A673 (cell line): ENCODE data around the gene ARPP19. TPM values are rescaled to one million over a fixed set of nuclear protein-coding genes. Genes with fewer than 3 reads are reported as not detected.

Source experiments
- BruUV-seq: library from RNA; stranded (reverse); fragments of 400-500 nt; replicated peaks from 2 replicates; lab custom pipeline; 2021; lab: Mats Ljungman, UMichigan
- CTCF ChIA-PET: fragments of 300-600 bp; sonication (Branson Sonifier 250); formaldehyde crosslinking; loops from one replicate; lab custom pipeline; 2022; ENCODE audit warnings: antibody characterized with exemption; lab: Charles Lee
- POLR2A ChIA-PET: fragments of 300-600 bp; sonication (Branson Sonifier 250); formaldehyde crosslinking; loops from one replicate; lab custom pipeline; 2022; ENCODE audit warnings: antibody characterized with exemption; ENCODE audit not compliant: low non-redundant PET; lab: Charles Lee
- DNase-seq: peaks from one replicate; pipeline ENCODE4 v3.0.0-alpha.2; 2015; ENCODE audit warnings: low spot score
- H3K27ac ChIP-seq: fragments of 200-600 bp; sonication (generic); 2 replicates; pipeline ENCODE4 v1.5.1; 2016; ENCODE audit warnings: mixed run types, low read depth, mild to moderate bottlenecking, mixed read lengths, antibody characterized with exemption, low read length; ENCODE audit not compliant: poor library complexity, severe bottlenecking
- H3K27me3 ChIP-seq: fragments of 200-600 bp; sonication (generic); replicated peaks from 2 replicates; pipeline ENCODE4 v1.6.1; 2017; ENCODE audit warnings: mixed run types, low read depth, mild to moderate bottlenecking, mixed read lengths, antibody characterized with exemption, low read length; ENCODE audit not compliant: insufficient read depth, poor library complexity
- H3K36me3 ChIP-seq: fragments of 200-600 bp; sonication (generic); 2 replicates; pipeline ENCODE4 v1.6.1; 2016; ENCODE audit warnings: mixed run types, mild to moderate bottlenecking, mixed read lengths, antibody characterized with exemption, low read length; ENCODE audit not compliant: insufficient read depth, poor library complexity, severe bottlenecking
- H3K4me1 ChIP-seq: fragments of 200-600 bp; sonication (generic); 2 replicates; pipeline ENCODE4 v1.6.1; 2017; ENCODE audit warnings: mixed run types, mild to moderate bottlenecking, mixed read lengths, antibody characterized with exemption, low read length; ENCODE audit not compliant: insufficient read depth, poor library complexity, severe bottlenecking
- H3K4me3 ChIP-seq: fragments of 200-600 bp; sonication (generic); 2 replicates; pipeline ENCODE4 v1.5.1; 2016; ENCODE audit warnings: low read depth, mixed run types, mild to moderate bottlenecking, mixed read lengths, low read length; ENCODE audit not compliant: poor library complexity, severe bottlenecking
- H3K9me3 ChIP-seq: fragments of 200-600 bp; sonication (generic); 2 replicates; pipeline ENCODE4 v1.6.1; 2016; ENCODE audit warnings: mixed run types, low read depth, mild to moderate bottlenecking, mixed read lengths, antibody characterized with exemption, low read length; ENCODE audit not compliant: poor library complexity, severe bottlenecking
- EZH2 ChIP-seq: fragments of 200-600 bp; sonication (generic); IDR thresholded peaks from 2 replicates; pipeline ENCODE4 v1.6.1; 2017; ENCODE audit warnings: borderline replicate concordance, low read depth, mild to moderate bottlenecking, mixed read lengths, antibody characterized with exemption, low read length; ENCODE audit not compliant: poor library complexity, severe bottlenecking
- intact Hi-C: fragments of 100-400 bp; cut with micrococcal nuclease; formaldehyde crosslinking; loops from one replicate; pipeline ENCODE4 v1.10.0; 2022; ENCODE audit not compliant: unreplicated experiment
- total RNA-seq: library from RNA; stranded (reverse); gene quantifications from 2 replicates; pipeline ENCODE4 v1.2.3, GENCODE V29; 2021
- TF ChIP-seq, protein P1 (sequence below): fragments of 300-800, 200-600 bp; sonication (generic); conservative IDR thresholded peaks from 2 replicates; pipeline ENCODE4 v1.5.1; 2017; ENCODE audit warnings: low read depth, mild to moderate bottlenecking, antibody characterized with exemption, low read length, moderate library complexity, mixed read lengths

ARPP19 gene
- total RNA-seq, 1 experiment from 2014 or later = 186 TPM

DNA sequence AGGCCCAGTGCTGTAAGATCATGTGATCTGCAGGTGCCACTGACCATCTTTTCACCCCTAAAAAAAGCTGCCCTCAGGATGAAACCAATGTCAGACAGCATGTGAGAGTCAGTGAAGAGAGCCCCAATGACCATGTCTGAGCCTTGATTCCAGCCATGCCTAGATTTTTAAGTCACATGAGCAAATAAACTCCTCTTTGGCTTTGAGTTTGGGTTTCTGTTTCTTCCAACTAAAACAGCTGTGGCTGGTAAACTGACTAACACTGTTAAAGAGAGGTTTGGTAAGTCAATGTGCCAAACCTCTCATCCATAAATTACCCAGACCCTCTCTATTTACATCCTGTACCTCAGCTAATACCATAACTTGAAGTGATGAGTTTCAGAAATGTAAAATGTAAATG lies 48.4 kb downstream of the ARPP19 start:
- CTCF ChIA-PET = no interaction called here

GRCh38 chr15:52518487-52519371 lies 50.1 kb downstream of the ARPP19 start:
- Histone ChIP-seq H3K27ac (no peak overlapping the region), H3K36me3 (no peaks in the 10 kb centered on the region), H3K4me3 (no peak overlapping the region), H3K27me3 (no peaks in the 10 kb centered on the region), H3K9me3 (no peaks in the 10 kb centered on the region), H3K4me1 (no peaks in the 10 kb centered on the region)
- CTCF ChIA-PET = no interaction called here
- POLR2A ChIA-PET = no interaction called here
- DNase-seq = no peak
- TF ChIP-seq, protein P1, sequence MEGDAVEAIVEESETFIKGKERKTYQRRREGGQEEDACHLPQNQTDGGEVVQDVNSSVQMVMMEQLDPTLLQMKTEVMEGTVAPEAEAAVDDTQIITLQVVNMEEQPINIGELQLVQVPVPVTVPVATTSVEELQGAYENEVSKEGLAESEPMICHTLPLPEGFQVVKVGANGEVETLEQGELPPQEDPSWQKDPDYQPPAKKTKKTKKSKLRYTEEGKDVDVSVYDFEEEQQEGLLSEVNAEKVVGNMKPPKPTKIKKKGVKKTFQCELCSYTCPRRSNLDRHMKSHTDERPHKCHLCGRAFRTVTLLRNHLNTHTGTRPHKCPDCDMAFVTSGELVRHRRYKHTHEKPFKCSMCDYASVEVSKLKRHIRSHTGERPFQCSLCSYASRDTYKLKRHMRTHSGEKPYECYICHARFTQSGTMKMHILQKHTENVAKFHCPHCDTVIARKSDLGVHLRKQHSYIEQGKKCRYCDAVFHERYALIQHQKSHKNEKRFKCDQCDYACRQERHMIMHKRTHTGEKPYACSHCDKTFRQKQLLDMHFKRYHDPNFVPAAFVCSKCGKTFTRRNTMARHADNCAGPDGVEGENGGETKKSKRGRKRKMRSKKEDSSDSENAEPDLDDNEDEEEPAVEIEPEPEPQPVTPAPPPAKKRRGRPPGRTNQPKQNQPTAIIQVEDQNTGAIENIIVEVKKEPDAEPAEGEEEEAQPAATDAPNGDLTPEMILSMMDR = no peak
- TF ChIP-seq EZH2 = no peak
- intact Hi-C loops = no loop called here
- no TSS peak for BruUV-seq

More for the DNA sequence above, 48.4 kb downstream of the ARPP19 start:
- no peaks in the 10 kb centered on the region for H3K36me3 ChIP-seq
- TF ChIP-seq, protein P1 = no peak
- TF ChIP-seq EZH2 = no peak
- intact Hi-C loops = no loop called here
- H3K4me3 ChIP-seq = no peak overlapping the region
- no TSS peak for BruUV-seq
- H3K9me3 ChIP-seq = no peaks in the 10 kb centered on the region
- POLR2A ChIA-PET = no interaction called here
- no peak for DNase-seq
- H3K27ac ChIP-seq = no peak overlapping the region
- no peaks in the 10 kb centered on the region for H3K4me1 ChIP-seq
- H3K27me3 ChIP-seq = no peaks in the 10 kb centered on the region

DNA sequence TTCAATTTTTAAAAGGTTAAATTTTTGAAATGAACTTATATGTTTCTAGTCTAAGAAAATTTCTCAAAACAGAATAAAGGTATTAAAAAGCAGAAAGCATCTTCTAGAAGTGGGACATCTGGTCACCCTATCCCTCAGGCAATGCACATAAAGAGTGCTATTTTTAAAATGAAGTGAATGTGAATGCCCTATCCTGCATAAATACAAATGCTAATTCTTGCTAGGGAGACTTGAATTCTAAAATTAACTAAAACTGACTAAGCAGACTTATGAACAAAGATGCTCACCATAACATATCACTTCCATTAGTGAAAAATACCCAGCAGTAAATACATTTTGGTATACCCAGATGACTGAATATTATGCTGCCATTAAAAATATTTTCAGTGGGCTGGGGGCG lies 51.8 kb downstream of the ARPP19 start:
- Histone ChIP-seq H3K27ac (no peak overlapping the region), H3K4me1 (no peaks in the 10 kb centered on the region), H3K36me3 (no peaks in the 10 kb centered on the region), H3K4me3 (no peak overlapping the region), H3K27me3 (no peaks in the 10 kb centered on the region), H3K9me3 (no peaks in the 10 kb centered on the region)
- intact Hi-C loops = no loop called here
- DNase-seq = no peak
- no TSS peak for BruUV-seq
- CTCF ChIA-PET = no interaction called here
- POLR2A ChIA-PET = no interaction called here
- TF ChIP-seq, protein P1 = no peak
- no peak for TF ChIP-seq EZH2
